GM23248 (cell line): ENCODE results near the gene ELOVL7.

ENCODE experiments used
- EZH2 ChIP-seq: fragments of 200-600 bp; sonication (generic); IDR thresholded peaks from 2 replicates; pipeline ENCODE4 v1.6.1; 2018; ENCODE audit warnings: antibody characterized with exemption, mild to moderate bottlenecking; ENCODE audit not compliant: insufficient read depth, poor library complexity, severe bottlenecking
- EZH2phosphoT487 ChIP-seq: fragments of 200-600 bp; sonication (generic); IDR thresholded peaks from 2 replicates; pipeline ENCODE4 v1.6.1; 2018; ENCODE audit warnings: antibody characterized with exemption, moderate library complexity, mild to moderate bottlenecking, low read depth; ENCODE audit not compliant: insufficient read depth

DNA sequence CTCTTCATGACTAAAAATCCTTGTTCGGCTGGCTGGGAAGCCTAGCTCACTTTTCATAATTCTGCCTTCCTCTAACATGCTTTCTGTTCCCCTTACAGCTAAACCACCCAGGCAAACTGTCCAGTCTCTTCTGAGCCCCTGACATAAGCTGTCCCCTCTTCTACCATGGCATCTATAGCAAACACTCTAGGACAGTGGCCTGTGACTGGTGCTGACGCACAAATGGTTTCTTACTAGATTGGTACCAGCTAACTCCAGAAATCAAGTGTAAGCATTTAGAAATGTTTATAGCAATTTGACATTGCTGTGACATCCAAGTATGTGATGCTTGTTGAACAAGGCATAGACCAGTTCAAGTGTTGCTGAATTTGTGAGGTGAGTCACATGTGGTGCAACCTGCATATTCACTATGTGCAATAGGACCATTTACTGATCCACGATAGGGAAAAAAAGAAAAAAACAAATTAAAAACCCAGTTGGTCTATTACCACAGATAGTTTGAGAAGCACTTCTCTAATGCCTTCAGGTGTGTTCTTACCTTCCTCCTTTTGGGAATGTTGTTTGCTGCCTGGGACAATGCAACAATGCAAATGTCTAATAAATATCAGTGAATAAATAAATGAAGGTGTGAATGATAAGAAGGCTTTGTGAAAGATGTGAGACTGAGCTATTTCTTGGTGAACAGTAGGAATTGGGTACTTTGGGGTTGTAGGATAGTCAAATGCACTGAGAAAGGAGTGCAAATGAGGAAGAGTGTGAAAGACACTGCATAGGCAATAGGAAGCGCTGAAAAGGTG lies 22.4 kb downstream of the ELOVL7 start:
- TF ChIP-seq EZH2phosphoT487, result no peak
- no peak for TF ChIP-seq EZH2
